Measurements from ENCODE around the gene USP22. TPM values are rescaled to one million over a fixed set of nuclear protein-coding genes. Genes with fewer than 3 reads are reported as not detected.

Gene USP22
- total RNA-seq, 4 donors from 2014 or later: 101 to 128 (median 104) TPM

DNA sequence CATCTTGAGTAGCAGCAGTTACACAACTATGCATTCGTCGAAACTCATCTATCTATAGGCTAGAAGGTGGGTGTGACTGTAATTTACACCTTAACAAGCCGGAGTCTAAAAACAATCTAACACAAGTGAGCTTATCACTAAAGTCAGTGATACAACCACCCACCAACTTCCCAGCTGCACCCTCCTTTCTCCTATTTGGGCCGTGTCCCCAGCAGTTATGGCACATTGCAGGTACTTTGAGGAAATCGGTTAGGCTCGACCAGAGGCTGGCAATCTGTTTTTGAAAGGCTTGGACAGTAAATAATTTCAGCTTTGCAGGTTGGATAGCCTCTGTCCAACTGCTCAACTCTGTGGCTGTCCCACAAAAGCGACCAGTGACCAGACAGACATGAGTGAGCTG lies 26.0 kb downstream of the USP22 start:
- TF ChIP-seq, protein P1, sequence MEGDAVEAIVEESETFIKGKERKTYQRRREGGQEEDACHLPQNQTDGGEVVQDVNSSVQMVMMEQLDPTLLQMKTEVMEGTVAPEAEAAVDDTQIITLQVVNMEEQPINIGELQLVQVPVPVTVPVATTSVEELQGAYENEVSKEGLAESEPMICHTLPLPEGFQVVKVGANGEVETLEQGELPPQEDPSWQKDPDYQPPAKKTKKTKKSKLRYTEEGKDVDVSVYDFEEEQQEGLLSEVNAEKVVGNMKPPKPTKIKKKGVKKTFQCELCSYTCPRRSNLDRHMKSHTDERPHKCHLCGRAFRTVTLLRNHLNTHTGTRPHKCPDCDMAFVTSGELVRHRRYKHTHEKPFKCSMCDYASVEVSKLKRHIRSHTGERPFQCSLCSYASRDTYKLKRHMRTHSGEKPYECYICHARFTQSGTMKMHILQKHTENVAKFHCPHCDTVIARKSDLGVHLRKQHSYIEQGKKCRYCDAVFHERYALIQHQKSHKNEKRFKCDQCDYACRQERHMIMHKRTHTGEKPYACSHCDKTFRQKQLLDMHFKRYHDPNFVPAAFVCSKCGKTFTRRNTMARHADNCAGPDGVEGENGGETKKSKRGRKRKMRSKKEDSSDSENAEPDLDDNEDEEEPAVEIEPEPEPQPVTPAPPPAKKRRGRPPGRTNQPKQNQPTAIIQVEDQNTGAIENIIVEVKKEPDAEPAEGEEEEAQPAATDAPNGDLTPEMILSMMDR (IDR thresholded peaks at IDR 0.05): no peak
- no peak for TF ChIP-seq POLR2AphosphoS5 (IDR thresholded peaks at IDR 0.05)
- no peak for TF ChIP-seq EP300 (IDR thresholded peaks at IDR 0.05)
- TF ChIP-seq POLR2A (IDR thresholded peaks at IDR 0.05): no peak
- Histone ChIP-seq H3K27ac (peak overlapping the region in 2 of 4 donors; percentile 34 to 80), H3K4me1 (peaks cover 5 to 99% (median 14%) of the 10 kb centered on the region in 3 donors), H3K27me3 (no peaks in the 10 kb centered on the region), H3K36me3 (peaks cover 0 to 100% of the 10 kb centered on the region in 2 donors), H3K4me3 (no peak overlapping the region), H3K9me3 (no peaks in the 10 kb centered on the region)
- no peak for ATAC-seq
- 79 to 85% methylated on average over 6 to 7 of the region's 7 CpGs for WGBS, 2 donors (ENCODE audit: low coverage in 1 of 2)

DNA sequence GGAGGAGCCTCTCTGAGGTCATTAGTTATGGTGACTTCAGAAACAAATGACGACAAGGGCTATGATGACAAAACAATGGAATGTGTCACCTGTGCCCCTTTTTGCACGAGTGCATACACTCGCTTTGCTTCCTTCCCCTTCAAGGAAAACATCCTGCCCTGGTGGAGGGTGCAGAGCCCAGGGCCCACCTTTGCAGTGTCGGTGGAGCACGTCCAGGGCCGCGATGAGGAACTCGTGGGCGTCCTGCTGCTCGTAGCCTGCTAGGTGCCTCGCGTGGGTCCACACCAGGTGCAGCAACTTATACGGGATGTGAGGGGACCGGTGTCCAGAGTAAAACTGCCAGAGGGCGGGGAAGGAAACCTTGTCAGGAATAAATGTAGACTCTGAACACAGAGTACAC lies 27.2 kb downstream of the USP22 start:
- H3K36me3 ChIP-seq: peaks cover 0 to 100% of the 10 kb centered on the region in 2 donors
- no peaks in the 10 kb centered on the region for H3K27me3 ChIP-seq
- H3K9me3 ChIP-seq: no peaks in the 10 kb centered on the region
- whole genome bisulfite sequencing, 2 donors (ENCODE audit: low coverage in 1 of 2): 60 to 76% methylated on average over 1 to 6 of the region's 15 CpGs
- H3K27ac ChIP-seq: peak overlapping the region in 2 of 4 donors; percentile 70
- no peak for ATAC-seq
- no peak overlapping the region for H3K4me3 ChIP-seq
- H3K4me1 ChIP-seq: peaks cover 5 to 99% (median 7%) of the 10 kb centered on the region in 3 donors
- no peak for TF ChIP-seq POLR2AphosphoS5 (IDR thresholded peaks at IDR 0.05)
- TF ChIP-seq POLR2A (IDR thresholded peaks at IDR 0.05): no peak
- TF ChIP-seq, protein P1 (IDR thresholded peaks at IDR 0.05): no peak

DNA sequence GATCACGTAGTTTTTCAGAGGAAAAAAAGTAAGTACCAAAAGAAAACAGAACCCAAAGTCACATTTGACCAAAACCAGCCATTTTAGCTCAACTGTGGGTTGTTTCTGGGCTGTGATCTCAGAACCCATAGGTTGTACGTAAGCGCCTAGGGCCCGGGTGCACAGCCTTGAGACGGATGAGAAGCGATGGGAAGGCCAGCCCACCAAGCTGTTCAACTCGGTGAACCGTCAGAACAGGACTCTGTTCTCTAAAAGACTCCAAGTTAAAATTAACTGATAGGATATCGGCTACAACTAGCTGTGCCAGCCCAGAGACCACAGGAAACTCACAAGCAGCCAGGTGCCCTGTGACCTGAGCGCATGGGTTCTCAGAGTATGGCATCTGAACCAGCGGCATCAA lies 28.3 kb downstream of the USP22 start:
- Histone ChIP-seq H3K27ac (peak overlapping the region in 2 of 4 donors; percentile 70), H3K4me1 (peaks cover under 1 to 91% (median 3%) of the 10 kb centered on the region in 3 donors), H3K9me3 (no peaks in the 10 kb centered on the region), H3K27me3 (no peaks in the 10 kb centered on the region), H3K36me3 (peaks cover 0 to 100% of the 10 kb centered on the region in 2 donors), H3K4me3 (no peak overlapping the region)
- no peak for ATAC-seq
- TF ChIP-seq EP300 (IDR thresholded peaks at IDR 0.05) (no peak), POLR2AphosphoS5 (IDR thresholded peaks at IDR 0.05) (no peak), POLR2A (IDR thresholded peaks at IDR 0.05) (no peak)
- TF ChIP-seq, protein P1 (IDR thresholded peaks at IDR 0.05): no peak
- WGBS, 2 donors (ENCODE audit: low coverage in 1 of 2): 72 to 96% methylated on average over 4 to 6 of the region's 11 CpGs

DNA sequence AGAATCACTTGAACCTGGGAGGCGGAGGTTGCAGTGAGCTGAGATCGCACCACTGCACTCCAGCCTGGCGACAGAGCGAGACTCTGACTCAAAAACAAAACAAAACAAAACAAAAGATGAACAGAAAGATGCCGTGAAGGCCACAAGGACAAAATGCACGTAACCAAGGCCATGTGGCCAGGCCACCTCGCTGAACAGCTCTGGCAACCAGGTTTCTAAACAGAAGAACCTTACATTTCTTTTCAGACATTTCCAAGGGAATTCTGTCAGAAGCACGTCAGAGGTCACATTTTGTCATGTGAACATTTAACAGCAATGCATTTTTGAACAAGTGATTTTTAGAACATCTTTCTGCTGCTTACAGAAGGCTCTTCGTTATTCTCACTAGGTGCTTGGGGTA lies 28.8 kb downstream of the USP22 start:
- Histone ChIP-seq H3K27ac (peak overlapping the region in 2 of 4 donors; percentile 70), H3K9me3 (no peaks in the 10 kb centered on the region), H3K4me3 (no peak overlapping the region), H3K27me3 (no peaks in the 10 kb centered on the region), H3K4me1 (peaks cover 0 to 86% (median 3%) of the 10 kb centered on the region in 3 donors), H3K36me3 (peaks cover 0 to 100% of the 10 kb centered on the region in 2 donors)
- 55 to 84% methylated on average over 5 to 9 of the region's 9 CpGs for WGBS, 2 donors (ENCODE audit: low coverage in 1 of 2)
- ATAC-seq: no peak
- TF ChIP-seq EP300 (IDR thresholded peaks at IDR 0.05) (no peak), POLR2AphosphoS5 (IDR thresholded peaks at IDR 0.05) (no peak), POLR2A (IDR thresholded peaks at IDR 0.05) (no peak)
- TF ChIP-seq, protein P1 (IDR thresholded peaks at IDR 0.05): no peak

DNA sequence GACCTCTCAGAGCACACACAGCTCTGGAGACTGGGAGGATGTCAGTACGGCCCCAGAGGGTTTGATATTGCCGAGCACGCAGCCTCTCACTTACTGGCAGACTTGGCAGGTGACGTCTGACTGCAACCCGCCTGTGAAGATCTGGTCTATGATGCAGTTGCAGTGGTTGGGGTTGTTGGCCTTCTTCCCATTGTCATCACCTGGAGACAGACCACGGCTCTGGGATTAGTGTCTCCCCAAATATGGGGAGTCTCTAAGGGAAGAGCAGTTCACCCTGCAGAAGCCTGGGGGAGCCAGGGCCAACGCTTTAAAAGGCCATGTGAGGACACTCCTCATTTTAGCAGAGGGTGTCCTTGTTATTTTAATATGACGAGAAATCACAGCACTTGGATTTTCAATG lies 30.1 kb downstream of the USP22 start:
- H3K4me3 ChIP-seq: no peak overlapping the region
- peaks cover 0 to 80% (median 0%) of the 10 kb centered on the region in 3 donors for H3K4me1 ChIP-seq
- WGBS, 2 donors (ENCODE audit: low coverage in 1 of 2): 59 to 61% methylated on average over 2 of the region's 8 CpGs
- H3K27me3 ChIP-seq: no peaks in the 10 kb centered on the region
- no peak for TF ChIP-seq POLR2A (IDR thresholded peaks at IDR 0.05)
- TF ChIP-seq, protein P1 (IDR thresholded peaks at IDR 0.05): peak in 2 of 4 experiments; percentile 50 to 55
- peak; percentile 19 for TF ChIP-seq POLR2AphosphoS5 (IDR thresholded peaks at IDR 0.05)
- TF ChIP-seq EP300 (IDR thresholded peaks at IDR 0.05): no peak
- H3K27ac ChIP-seq: peak overlapping the region in 3 of 4 donors; percentile 34 to 70 (median 70)
- H3K36me3 ChIP-seq: peaks cover 0 to 100% of the 10 kb centered on the region in 2 donors
- peak; percentile 37 for ATAC-seq
- no peaks in the 10 kb centered on the region for H3K9me3 ChIP-seq

Measured in gastroesophageal sphincter (tissue), 4 donors.